HFF-Myc (cell line): Measurements from ENCODE around the gene CAPN13.

Source experiments
- DNase-seq: peaks from one replicate; pipeline ENCODE4 v3.0.0-alpha.2; 2011; ENCODE audit warnings: low read depth; ENCODE audit errors: extremely low read depth
- H3K4me3 ChIP-seq: replicated peaks from 2 replicates; pipeline ENCODE4 v1.5.1; 2011; ENCODE audit warnings: low read depth, mild to moderate bottlenecking, control low read depth, low read length
- CTCF ChIP-seq: IDR thresholded peaks from 2 replicates; pipeline ENCODE4 v1.5.1; 2012; ENCODE audit warnings: mild to moderate bottlenecking, low read depth, low read length, control low read depth; ENCODE audit errors: missing control alignments

The CAPN13 gene

GRCh38 chr2:30765876-30766470 lies 41.3 kb downstream of the CAPN13 start:
- no peak for TF ChIP-seq CTCF
- no peak for DNase-seq

GRCh38 chr2:30765191-30765590 lies 42.1 kb downstream of the CAPN13 start:
- TF ChIP-seq CTCF = no peak
- DNase-seq = no peak
- no peak overlapping the region for H3K4me3 ChIP-seq

More at GRCh38 chr2:30765876-30766470, 41.3 kb downstream of the CAPN13 start:
- no peak overlapping the region for H3K4me3 ChIP-seq

- H3K4me3 ChIP-seq = no peak overlapping the region
- no peak for DNase-seq
- no peak for TF ChIP-seq CTCF
Observed at GRCh38 chr2:30764021-30764800, 43.0 kb downstream of the CAPN13 start.

GRCh38 chr2:30763151-30763660 lies 44.0 kb downstream of the CAPN13 start:
- H3K4me3 ChIP-seq = no peak overlapping the region
- DNase-seq = peak; percentile 15
- TF ChIP-seq CTCF = no peak

GRCh38 chr2:30761226-30761625 lies 46.0 kb downstream of the CAPN13 start:
- no peak for TF ChIP-seq CTCF
- H3K4me3 ChIP-seq = no peak overlapping the region
- no peak for DNase-seq

- DNase-seq = no peak
- no peak for TF ChIP-seq CTCF
- H3K4me3 ChIP-seq = no peak overlapping the region
Observed at GRCh38 chr2:30759481-30759880, 47.8 kb downstream of the CAPN13 start.
